GM18507 (cell line): ENCODE measurements around the gene SMKR1.

Experiments used
- DNase-seq: peaks from one replicate; pipeline ENCODE4 v3.0.0; 2011; ENCODE audit warnings: low read depth; ENCODE audit not compliant: insufficient read length; ENCODE audit errors: extremely low spot score
- FAIRE-seq: peaks from 2 replicates; lab custom pipeline; 2011; peaks lifted over from hg19 to GRCh38; lab: Jason Lieb, UNC

SMKR1 gene

DNA sequence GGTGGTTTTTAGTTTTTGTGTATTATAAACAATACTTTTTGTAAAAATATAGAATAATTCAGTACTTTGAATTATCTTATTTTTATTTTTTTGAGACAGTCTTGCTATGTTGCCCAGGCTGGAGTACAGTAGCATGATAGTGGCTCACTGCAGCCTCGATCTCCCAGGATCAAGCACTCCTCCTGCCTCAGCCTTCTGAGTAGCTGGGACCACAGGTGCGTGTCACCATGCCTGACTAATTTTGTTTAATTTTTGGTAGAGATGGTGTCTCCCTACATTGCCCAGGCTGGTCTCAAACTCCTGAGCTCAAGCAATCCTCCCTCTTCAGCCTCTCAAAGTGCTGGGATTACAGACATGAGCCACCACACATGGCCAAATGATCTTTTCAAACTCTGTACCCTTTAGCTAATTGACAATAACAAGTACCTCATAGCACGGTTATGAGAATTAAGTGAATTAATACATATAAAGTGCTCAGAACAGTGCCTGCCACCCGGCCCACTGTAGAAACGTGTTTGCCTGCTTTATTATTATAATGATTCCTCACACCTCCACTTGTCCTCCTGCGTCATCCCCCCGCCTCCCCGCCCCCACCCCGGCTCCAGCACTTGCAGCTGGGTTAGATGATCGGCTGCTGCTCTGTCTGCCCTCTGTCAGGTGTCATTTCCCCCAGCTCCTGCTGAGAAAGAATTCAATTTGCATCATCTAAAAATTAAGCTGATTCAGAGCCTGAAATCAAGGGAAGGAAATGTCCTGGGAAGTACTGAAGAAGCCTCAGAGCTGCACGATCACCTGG is 55.6 kb downstream of the SMKR1 start:
- no peak for FAIRE-seq
- no peak for DNase-seq

DNA sequence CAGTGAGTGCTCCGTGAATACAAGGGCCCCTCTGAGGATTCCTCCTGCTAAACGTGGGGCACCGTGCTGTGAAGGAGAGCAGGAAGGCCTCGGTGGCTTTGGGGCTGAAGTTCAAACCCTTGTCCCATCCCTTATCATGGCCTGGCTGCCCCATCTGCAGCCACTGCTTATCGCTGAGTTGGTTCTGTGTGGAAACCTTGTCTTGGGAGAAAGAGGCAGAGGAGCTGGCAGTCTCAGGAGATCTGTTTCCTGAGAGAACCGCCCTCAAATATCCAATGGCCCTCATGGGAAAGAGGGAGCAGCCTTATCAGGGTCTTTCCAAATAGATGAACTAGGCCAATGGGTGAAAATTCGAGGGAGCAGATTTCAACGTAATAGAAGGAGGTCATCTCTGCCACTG is 57.2 kb downstream of the SMKR1 start:
- FAIRE-seq, result no peak
- DNase-seq, result no peak

DNA sequence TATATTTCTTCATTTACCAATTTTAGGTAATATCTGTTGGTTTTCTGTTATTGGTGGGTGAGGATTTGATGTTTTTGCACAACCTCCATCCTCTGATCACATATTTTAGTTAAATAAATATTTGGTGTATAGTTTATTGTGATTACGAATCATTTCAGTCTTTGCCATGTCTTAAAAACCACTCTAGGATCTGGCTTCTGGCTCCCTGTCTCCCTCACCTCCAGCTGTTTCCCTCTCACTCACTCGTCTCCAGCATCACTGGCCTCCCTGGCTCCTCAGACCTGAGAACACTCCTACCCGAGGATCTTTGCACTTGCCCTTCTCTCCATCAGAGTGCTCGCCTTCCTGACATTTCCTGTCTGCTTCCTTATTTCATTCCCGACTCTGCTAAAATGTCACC is 58.5 kb downstream of the SMKR1 start:
- no peak for DNase-seq
- FAIRE-seq, result no peak

DNA sequence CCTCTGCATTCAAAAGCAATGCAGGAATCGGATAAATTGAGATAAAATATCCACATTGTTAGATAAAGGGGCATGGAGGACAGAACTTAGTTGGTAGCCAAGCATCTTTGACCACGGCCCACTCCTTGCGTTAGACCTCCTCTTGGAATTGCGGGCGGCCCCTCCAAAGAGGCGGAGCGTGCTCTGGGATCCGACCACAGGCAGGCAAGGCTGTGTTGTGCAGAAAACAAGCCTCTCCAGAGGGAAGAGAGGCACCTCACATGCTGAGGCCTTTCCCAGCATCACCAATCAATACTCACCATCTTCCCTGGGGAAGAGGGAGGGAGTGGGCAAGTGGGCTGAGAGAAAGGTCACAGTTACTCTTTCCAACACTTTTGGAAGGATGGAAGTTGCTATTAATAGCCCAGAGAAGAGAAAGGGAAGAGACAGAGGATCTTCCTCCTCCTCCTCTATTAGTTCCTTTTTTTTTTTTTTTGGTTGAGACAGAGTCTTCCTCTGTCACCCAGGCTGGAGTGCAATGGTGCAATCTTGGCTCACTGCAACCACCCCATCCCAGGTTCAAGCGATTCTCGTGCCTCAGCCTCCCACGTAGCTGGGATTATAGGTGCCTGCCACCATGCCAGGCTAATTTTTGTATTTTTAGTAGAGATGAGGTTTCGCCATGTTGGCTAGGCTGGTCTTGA is 59.5 kb downstream of the SMKR1 start:
- FAIRE-seq, result no peak

More for the DNA sequence above, 59.5 kb downstream of the SMKR1 start:
- no peak for DNase-seq
